Measurements from ENCODE around the gene FHIT. TPM values are rescaled to one million over a fixed set of nuclear protein-coding genes. Genes with fewer than 3 reads are reported as not detected.

The FHIT gene
- total RNA-seq, 4 donors from 2014 or later, result 8.8 to 35.6 (median 12.6) TPM

GRCh38 chr3:60728006-60728405 is 523.2 kb downstream of the FHIT start:
- no peak overlapping the region for H3K4me3 ChIP-seq
- no peaks in the 10 kb centered on the region for H3K4me1 ChIP-seq
- 61% methylated on average over 1 of the region's 1 CpG for WGBS
- H3K36me3 ChIP-seq, result no peaks in the 10 kb centered on the region
- TF ChIP-seq EP300 (IDR thresholded peaks at IDR 0.05), result no peak
- TF ChIP-seq POLR2AphosphoS5 (IDR thresholded peaks at IDR 0.05), result no peak
- TF ChIP-seq POLR2A (IDR thresholded peaks at IDR 0.05), result no peak
- TF ChIP-seq CTCF (IDR thresholded peaks at IDR 0.05), result no peak
- no peak for DNase-seq (ENCODE audit: low spot score in 2 of 2)
- H3K27ac ChIP-seq, result no peak overlapping the region
- H3K9me3 ChIP-seq, result no peaks in the 10 kb centered on the region
- no peaks in the 10 kb centered on the region for H3K27me3 ChIP-seq

- Histone ChIP-seq H3K27ac (no peak overlapping the region), H3K27me3 (no peaks in the 10 kb centered on the region), H3K4me3 (no peak overlapping the region), H3K4me1 (no peaks in the 10 kb centered on the region), H3K36me3 (no peaks in the 10 kb centered on the region), H3K9me3 (no peaks in the 10 kb centered on the region)
- no peak for DNase-seq (ENCODE audit: low spot score in 2 of 2)
- WGBS, result 82% methylated on average over 2 of the region's 2 CpGs
- TF ChIP-seq EP300 (IDR thresholded peaks at IDR 0.05), result no peak
These were observed 530.5 kb downstream of the FHIT start for GRCh38 chr3:60720736-60721135.

GRCh38 chr3:60716573-60716972 is 534.7 kb downstream of the FHIT start:
- no peaks in the 10 kb centered on the region for H3K36me3 ChIP-seq
- no peaks in the 10 kb centered on the region for H3K27me3 ChIP-seq
- no peaks in the 10 kb centered on the region for H3K4me1 ChIP-seq
- TF ChIP-seq CTCF (IDR thresholded peaks at IDR 0.05) (no peak), EP300 (IDR thresholded peaks at IDR 0.05) (no peak)
- DNase-seq (ENCODE audit: low spot score in 2 of 2), result no peak
- 83% methylated on average over 3 of the region's 3 CpGs for WGBS
- no peak overlapping the region for H3K27ac ChIP-seq
- no peaks in the 10 kb centered on the region for H3K9me3 ChIP-seq
- no peak overlapping the region for H3K4me3 ChIP-seq

- Histone ChIP-seq H3K9me3 (no peaks in the 10 kb centered on the region), H3K27ac (no peak overlapping the region), H3K4me3 (no peak overlapping the region), H3K27me3 (no peaks in the 10 kb centered on the region), H3K36me3 (no peaks in the 10 kb centered on the region), H3K4me1 (no peaks in the 10 kb centered on the region)
- 52% methylated on average over 1 of the region's 1 CpG for WGBS
- no peak for DNase-seq (ENCODE audit: low spot score in 2 of 2)
- TF ChIP-seq CTCF (IDR thresholded peaks at IDR 0.05) (no peak), POLR2A (IDR thresholded peaks at IDR 0.05) (no peak), POLR2AphosphoS5 (IDR thresholded peaks at IDR 0.05) (no peak), EP300 (IDR thresholded peaks at IDR 0.05) (no peak)
These were observed 542.9 kb downstream of the FHIT start for GRCh38 chr3:60708191-60708975.

GRCh38 chr3:60707452-60708020 is 543.7 kb downstream of the FHIT start:
- H3K36me3 ChIP-seq, result no peaks in the 10 kb centered on the region
- WGBS, result 90% methylated on average over 2 of the region's 2 CpGs
- H3K4me1 ChIP-seq, result no peaks in the 10 kb centered on the region
- no peak for TF ChIP-seq POLR2A (IDR thresholded peaks at IDR 0.05)
- TF ChIP-seq POLR2AphosphoS5 (IDR thresholded peaks at IDR 0.05), result no peak
- no peak for TF ChIP-seq CTCF (IDR thresholded peaks at IDR 0.05)
- no peak for TF ChIP-seq EP300 (IDR thresholded peaks at IDR 0.05)
- H3K4me3 ChIP-seq, result no peak overlapping the region
- no peaks in the 10 kb centered on the region for H3K9me3 ChIP-seq
- no peaks in the 10 kb centered on the region for H3K27me3 ChIP-seq
- no peak for DNase-seq (ENCODE audit: low spot score in 2 of 2)
- no peak overlapping the region for H3K27ac ChIP-seq

Measured in suprapubic skin (tissue), 4 donors.